Liver (tissue), 9 donors: ENCODE data around the gene IMPA2. TPM values are rescaled to one million over a fixed set of nuclear protein-coding genes. Genes with fewer than 3 reads are reported as not detected.

Experiments used
- DNase-seq: peaks from one replicate; pipeline ENCODE4 v3.0.0-alpha.2; 2017; ENCODE audit warnings: low spot score
- H3K27ac ChIP-seq, 2 donors: one replicate each; pipeline ENCODE4 v1.7.0; 2013; ENCODE audit warnings: inconsistent platforms in 2 of 2, low read length in 2 of 2, control low read depth in 1 of 2, low read depth in 1 of 2, mild to moderate bottlenecking in 1 of 2
- H3K27me3 ChIP-seq, 4 donors: one replicate each; pipeline versions ENCODE4 v1.6.1 to v1.7.0; 2013; ENCODE audit warnings: low read length in 3 of 4, inconsistent platforms in 1 of 4, mild to moderate bottlenecking in 1 of 4, moderate library complexity in 1 of 4; ENCODE audit not compliant: control insufficient read depth in 4 of 4, insufficient read depth in 4 of 4
- H3K36me3 ChIP-seq, 4 donors: one replicate each; pipeline versions ENCODE4 v1.6.1 to v1.7.0; 2013; ENCODE audit warnings: low read length in 3 of 4, mild to moderate bottlenecking in 3 of 4, low read depth in 1 of 4, moderate library complexity in 1 of 4; ENCODE audit not compliant: control insufficient read depth in 4 of 4, insufficient read depth in 3 of 4
- H3K4me1 ChIP-seq, 4 donors: one replicate each; pipeline versions ENCODE4 v1.6.1 to v1.7.0; 2013; ENCODE audit warnings: low read length in 3 of 4, mild to moderate bottlenecking in 3 of 4, moderate library complexity in 1 of 4; ENCODE audit not compliant: control insufficient read depth in 4 of 4, insufficient read depth in 4 of 4
- H3K4me3 ChIP-seq, 3 donors: one replicate each; pipeline versions ENCODE4 v1.6.1 to v1.7.0; 2013; ENCODE audit warnings: low read length in 3 of 3, control low read depth in 1 of 3, low read depth in 1 of 3, mild to moderate bottlenecking in 1 of 3
- H3K9ac ChIP-seq, 2 donors: one replicate each; pipeline ENCODE4 v1.7.0; 2013; ENCODE audit warnings: low read length in 2 of 2, mild to moderate bottlenecking in 2 of 2, moderate library complexity in 2 of 2, control low read depth in 1 of 2, low read depth in 1 of 2
- H3K9me3 ChIP-seq, 4 donors: one replicate each; pipeline versions ENCODE4 v1.6.1 to v1.7.0; 2013; ENCODE audit warnings: low read length in 3 of 4; ENCODE audit not compliant: control insufficient read depth in 4 of 4
- EGR1 ChIP-seq, 2 donors: IDR thresholded peaks; 2 replicates each; pipeline ENCODE4 v1.6.1; 2016 to 2018; ENCODE audit warnings: antibody characterized with exemption in 2 of 2, low read depth in 2 of 2
- FOXA1 ChIP-seq: IDR thresholded peaks from 2 replicates; pipeline ENCODE4 v1.6.1; 2016; ENCODE audit warnings: antibody characterized with exemption
- FOXA2 ChIP-seq: IDR thresholded peaks from 2 replicates; pipeline ENCODE4 v1.6.1; 2016; ENCODE audit warnings: antibody characterized with exemption
- GABPA ChIP-seq, 2 donors: IDR thresholded peaks in 1 of 2; conservative IDR thresholded peaks in 1 of 2; 2 replicates each; pipeline ENCODE4 v1.6.1; 2016; ENCODE audit warnings: antibody characterized with exemption in 2 of 2, mild to moderate bottlenecking in 1 of 2, moderate library complexity in 1 of 2
- HNF4A ChIP-seq, 2 donors: conservative IDR thresholded peaks; 2 replicates each; pipeline ENCODE4 v1.6.1; 2016; ENCODE audit warnings: antibody characterized with exemption in 2 of 2, mild to moderate bottlenecking in 2 of 2
- HNF4G ChIP-seq: IDR thresholded peaks from 2 replicates; pipeline ENCODE4 v1.6.1; 2016; ENCODE audit warnings: antibody characterized with exemption
- JUND ChIP-seq, 2 donors: IDR thresholded peaks; 2 replicates each; pipeline ENCODE4 v1.6.1; 2016; ENCODE audit warnings: antibody characterized with exemption in 2 of 2
- NR2F2 ChIP-seq: IDR thresholded peaks from 2 replicates; pipeline ENCODE4 v1.6.1; 2016; ENCODE audit warnings: antibody characterized with exemption
- RAD21 ChIP-seq, 2 donors: IDR thresholded peaks; 2 replicates each; pipeline ENCODE4 v1.6.1; 2016; ENCODE audit warnings: antibody characterized with exemption in 2 of 2, mild to moderate bottlenecking in 2 of 2
- REST ChIP-seq: IDR thresholded peaks from 2 replicates; pipeline ENCODE4 v1.6.1; 2016; ENCODE audit warnings: antibody characterized with exemption, mild to moderate bottlenecking
- RXRA ChIP-seq, 2 donors: IDR thresholded peaks; 2 replicates each; pipeline ENCODE4 v1.6.1; 2017 to 2018; ENCODE audit warnings: antibody characterized with exemption in 2 of 2, mild to moderate bottlenecking in 1 of 2
- SP1 ChIP-seq: IDR thresholded peaks from 2 replicates; pipeline ENCODE4 v1.6.1; 2018; ENCODE audit warnings: antibody characterized with exemption, mild to moderate bottlenecking
- TAF1 ChIP-seq: conservative IDR thresholded peaks from 2 replicates; pipeline ENCODE4 v1.6.1; 2016; ENCODE audit warnings: antibody characterized with exemption, mild to moderate bottlenecking
- YY1 ChIP-seq: IDR thresholded peaks from 2 replicates; pipeline ENCODE4 v1.6.1; 2016; ENCODE audit warnings: antibody characterized with exemption, mild to moderate bottlenecking
- ZBTB33 ChIP-seq: IDR thresholded peaks from 2 replicates; pipeline ENCODE4 v1.6.1; 2016; ENCODE audit warnings: antibody characterized with exemption
- WGBS: extraction: QIAGEN DNeasy Blood & Tissue Kit; methylation state at CpG from one replicate; pipeline ENCODE4 v1.1.7; 2013; 5-methylcytosine and 5-hydroxymethylcytosine counted together
- polyA plus RNA-seq, 2 donors: library from polyadenylated mRNA; stranded (reverse) in 1 of 2; unstranded in 1 of 2; fragments of 200-250 nt in 1 of 2; fragments of >200 nt in 1 of 2; fragmentation: Nextera tagmentation in 1 of 2; extraction: Ambion mirVana in 1 of 2; gene quantifications; one replicate each; pipeline versions ENCODE4 v1.2.1 to v1.2.3, GENCODE V29; 2013 to 2015
- total RNA-seq, 2 donors: library from RNA; depleted of rRNA; stranded (reverse); fragments of >200 nt; gene quantifications; one replicate each; pipeline ENCODE4 v1.2.3, GENCODE V29; 2014
- TF ChIP-seq, protein P1 (sequence below): IDR thresholded peaks from 2 replicates; pipeline ENCODE4 v1.6.1; 2016; ENCODE audit warnings: antibody characterized with exemption
- donor health status: healthy.
- donor health status: healthy.
- donor health status: healthy.
- donor health status: healthy.
- donor health status: healthy.

IMPA2 gene
- total and polyA plus RNA-seq, 4 donors: 27.5 to 55.8 (median 48.2) TPM

- Histone ChIP-seq H3K27me3 (no peaks in the 10 kb centered on the region), H3K9ac (peak overlapping the region; percentile 30 to 92), H3K9me3 (no peaks in the 10 kb centered on the region), H3K4me3 (peak overlapping the region in 1 of 3 donors; percentile 69), H3K4me1 (peaks cover 3 to 10% (median 7%) of the 10 kb centered on the region in 4 donors), H3K27ac (peak overlapping the region; percentile 85 to 97), H3K36me3 (no peaks in the 10 kb centered on the region)
- DNase-seq: no peak
- 10% methylated on average over 3 of the region's 3 CpGs for WGBS
- TF ChIP-seq NR2F2: no peak
- no peak for TF ChIP-seq REST
- TF ChIP-seq GABPA (IDR thresholded peaks at IDR 0.05 in 1 of 2, conservative IDR thresholded peaks at IDR 0.05 in 1 of 2): no peak
Observed at GRCh38 chr18:11946756-11947155, 34.6 kb upstream of the IMPA2 start.

GRCh38 chr18:11947214-11948191 lies 33.8 kb upstream of the IMPA2 start:
- Histone ChIP-seq H3K27ac (peak overlapping the region; percentile 85 to 97), H3K9ac (peak overlapping the region; percentile 48 to 92), H3K4me1 (peaks cover 3 to 10% (median 7%) of the 10 kb centered on the region in 4 donors), H3K36me3 (no peaks in the 10 kb centered on the region), H3K4me3 (peak overlapping the region; percentile 36 to 69 (median 45)), H3K9me3 (no peaks in the 10 kb centered on the region), H3K27me3 (no peaks in the 10 kb centered on the region)
- 22% methylated on average over 55 of the region's 55 CpGs for WGBS
- peak; percentile 67 for TF ChIP-seq YY1
- TF ChIP-seq RXRA (IDR thresholded peaks at IDR 0.05): peak; percentile 97
- TF ChIP-seq EGR1 (IDR thresholded peaks at IDR 0.05; ENCODE audit: low read depth in 2 of 2): no peak
- TF ChIP-seq GABPA (IDR thresholded peaks at IDR 0.05 in 1 of 2, conservative IDR thresholded peaks at IDR 0.05 in 1 of 2): no peak
- TF ChIP-seq SP1: peak; percentile 98
- TF ChIP-seq, protein P1, sequence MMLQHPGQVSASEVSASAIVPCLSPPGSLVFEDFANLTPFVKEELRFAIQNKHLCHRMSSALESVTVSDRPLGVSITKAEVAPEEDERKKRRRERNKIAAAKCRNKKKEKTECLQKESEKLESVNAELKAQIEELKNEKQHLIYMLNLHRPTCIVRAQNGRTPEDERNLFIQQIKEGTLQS: no peak
- TF ChIP-seq HNF4A (conservative IDR thresholded peaks at IDR 0.05): peak; percentile 44 to 58
- TF ChIP-seq JUND (IDR thresholded peaks at IDR 0.05): peak; percentile 36 to 71
- peak; percentile 32 for TF ChIP-seq TAF1
- no peak for TF ChIP-seq HNF4G
- TF ChIP-seq FOXA2: peak; percentile 63
- peak; percentile 64 for TF ChIP-seq REST
- TF ChIP-seq FOXA1: peak; percentile 65
- peak; percentile 57 for TF ChIP-seq ZBTB33
- peak; percentile 93 for TF ChIP-seq NR2F2
- TF ChIP-seq RAD21 (IDR thresholded peaks at IDR 0.05): peak; percentile 42 to 50
- DNase-seq: peak; percentile 84
